Embryonic facial prominence (tissue), 1 donor: ENCODE data around the gene ECI2.

ENCODE experiments used
- DNase-seq: peaks from one replicate; pipeline ENCODE4 v3.0.0-alpha.2; 2016; ENCODE audit errors: extremely low spot score

The ECI2 gene

DNA sequence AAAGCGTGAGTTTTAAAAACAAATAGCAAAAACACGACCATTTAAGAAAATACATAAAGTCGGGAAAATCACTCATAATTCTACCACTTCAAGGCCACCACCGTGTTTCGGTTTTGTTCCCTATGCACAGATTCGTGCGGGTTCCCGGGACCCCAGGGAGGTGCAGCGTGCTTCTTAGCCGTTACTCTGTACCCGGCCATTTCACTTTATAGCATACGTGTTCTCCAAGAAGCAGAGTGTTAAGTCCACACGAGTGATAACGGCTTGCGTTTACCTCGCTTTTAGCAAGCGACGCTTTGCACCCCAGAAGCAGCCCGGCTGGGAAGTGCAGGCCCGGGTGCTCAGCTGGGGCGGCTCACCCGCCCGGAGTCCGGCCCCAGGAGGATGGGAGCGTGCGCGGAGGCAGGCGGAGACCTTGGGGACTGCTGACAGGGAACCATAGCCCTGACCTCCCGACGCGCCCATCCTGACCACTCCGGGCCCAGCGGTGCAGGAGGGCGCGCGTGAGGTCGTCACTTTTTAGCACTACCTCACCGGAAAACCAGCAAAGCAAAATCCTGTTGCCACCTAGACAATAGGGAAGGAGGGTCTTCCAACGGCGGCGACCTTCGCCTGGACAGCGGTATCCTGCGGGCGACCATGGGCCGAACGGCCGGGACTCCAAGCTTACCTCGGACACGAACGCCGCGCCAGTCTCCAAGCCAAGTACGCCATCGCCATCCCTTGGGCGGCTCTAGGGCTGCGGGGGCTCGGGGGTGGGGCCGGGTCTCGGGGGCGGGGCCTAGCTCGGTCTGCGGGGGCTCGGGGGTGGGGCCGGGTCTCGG is at the start of gene ECI2:
ECI2 (minus strand) TSS at position 735 of the 824 bp plus-strand sequence; CDS start at position 720, 15 bp downstream.
- peak; percentile 20 for DNase-seq

DNA sequence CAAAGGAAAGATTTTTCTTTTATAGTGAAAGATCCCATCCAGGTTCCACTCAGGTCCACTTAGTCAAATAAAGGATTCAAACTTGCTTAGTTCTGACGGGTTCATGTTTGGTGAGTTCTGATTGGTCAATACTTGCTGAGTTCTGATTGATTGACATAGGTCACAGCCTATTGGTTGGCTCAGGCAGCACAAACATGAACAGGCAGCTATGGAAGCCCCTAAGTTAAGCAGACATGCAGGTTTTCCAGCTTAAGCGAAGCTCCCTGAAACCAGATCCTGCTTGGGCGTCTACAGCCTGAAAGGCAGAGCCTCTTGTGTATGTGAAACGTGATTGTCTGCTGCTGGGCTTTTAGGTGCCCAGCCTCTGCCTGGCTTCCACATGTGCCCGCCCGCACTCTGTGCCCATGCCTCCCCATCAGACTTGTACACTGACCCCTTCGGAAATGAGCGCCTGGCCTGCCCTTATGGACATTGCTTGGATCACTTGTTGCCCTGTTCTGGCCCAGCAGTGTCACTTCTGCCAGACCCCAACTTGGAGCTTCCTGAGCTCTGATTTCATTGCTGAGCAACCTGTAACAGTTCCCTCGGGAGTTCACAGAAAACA is 45.4 kb upstream of the ECI2 start:
- DNase-seq, result peak; percentile 20

- no peak for DNase-seq
These were observed 44.7 kb upstream of the ECI2 start for GRCh38 chr6:4179960-4180651.

GRCh38 chr6:4178737-4179333 is 43.5 kb upstream of the ECI2 start:
- DNase-seq, result no peak

GRCh38 chr6:4176907-4177306 is 41.5 kb upstream of the ECI2 start:
- DNase-seq, result no peak

DNA sequence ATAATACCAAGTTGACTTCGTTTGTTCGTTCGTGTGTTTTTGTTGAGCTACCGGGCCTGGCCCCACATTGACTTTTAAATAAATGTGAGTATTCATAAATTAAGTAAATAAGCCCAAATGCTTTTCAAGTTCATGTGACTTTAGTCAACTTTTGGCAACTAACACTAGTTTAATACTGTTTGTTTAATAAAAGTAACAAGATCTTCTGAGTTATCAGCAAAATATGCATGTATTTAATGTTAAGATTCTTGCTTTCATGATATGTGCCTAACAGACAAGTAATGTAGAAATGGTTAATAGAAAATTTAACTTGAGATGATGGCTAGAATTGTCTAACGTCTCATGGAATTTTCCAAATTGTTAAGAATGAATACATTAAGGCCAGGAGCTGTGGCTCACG is 38.7 kb upstream of the ECI2 start:
- DNase-seq, result no peak

DNA sequence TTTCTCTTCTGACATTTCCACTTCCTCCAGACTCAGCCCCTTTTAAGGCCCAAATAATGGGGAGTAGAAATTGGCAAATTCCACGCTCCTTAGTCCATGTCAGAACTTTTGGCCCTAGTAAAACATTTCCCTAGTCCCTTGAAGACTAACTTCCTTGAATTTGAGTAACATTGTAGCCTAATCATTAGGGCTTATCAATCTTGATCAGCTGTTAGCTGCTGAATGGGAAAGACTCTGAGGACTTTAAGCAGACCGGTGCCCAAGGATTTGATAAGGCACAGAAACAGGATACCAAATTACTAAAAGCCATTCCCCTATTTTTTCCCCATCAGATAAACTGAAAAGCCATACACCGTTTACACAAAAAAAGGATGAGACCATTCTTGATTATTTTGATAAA is 37.0 kb upstream of the ECI2 start:
- no peak for DNase-seq

- no peak for DNase-seq
These were observed 34.9 kb upstream of the ECI2 start for GRCh38 chr6:4170297-4170696.

DNA sequence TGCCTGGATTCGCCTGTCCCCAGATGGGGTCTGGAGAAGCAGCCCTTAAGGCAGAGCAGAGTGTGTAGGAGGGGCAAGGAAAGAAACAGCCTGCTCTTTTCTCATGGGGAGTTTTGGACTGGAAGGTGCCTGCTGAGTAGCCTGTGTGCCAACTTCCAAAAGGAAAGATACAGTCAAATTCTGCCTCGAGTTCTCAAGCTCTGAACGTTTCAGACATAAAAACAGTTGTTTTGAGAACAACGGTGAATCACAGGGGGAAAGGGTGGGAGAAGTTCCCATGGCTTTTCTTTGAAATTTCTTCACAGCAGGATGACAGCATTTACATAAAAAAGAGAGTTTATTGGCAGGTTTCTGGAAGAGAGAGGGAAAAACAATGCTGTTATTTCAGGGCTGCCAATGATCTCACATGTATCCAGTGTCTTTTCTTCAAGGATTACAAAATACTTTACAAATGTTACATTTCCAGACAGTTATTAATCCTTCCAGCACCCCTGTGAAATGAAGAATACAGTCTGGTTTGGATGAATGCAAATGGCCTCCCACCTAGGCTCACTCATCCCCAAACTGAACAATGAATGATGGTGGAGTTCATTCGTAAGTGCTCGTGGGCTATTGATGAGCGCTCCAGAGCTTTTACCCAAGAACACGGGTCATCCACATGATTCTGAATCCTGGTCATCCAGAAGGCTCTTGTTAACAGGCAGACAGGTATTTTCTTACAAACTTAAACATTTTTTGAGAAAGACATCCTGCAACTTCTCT is 33.8 kb upstream of the ECI2 start:
- no peak for DNase-seq

GRCh38 chr6:4167833-4168232 is 32.5 kb upstream of the ECI2 start:
- DNase-seq, result no peak

DNA sequence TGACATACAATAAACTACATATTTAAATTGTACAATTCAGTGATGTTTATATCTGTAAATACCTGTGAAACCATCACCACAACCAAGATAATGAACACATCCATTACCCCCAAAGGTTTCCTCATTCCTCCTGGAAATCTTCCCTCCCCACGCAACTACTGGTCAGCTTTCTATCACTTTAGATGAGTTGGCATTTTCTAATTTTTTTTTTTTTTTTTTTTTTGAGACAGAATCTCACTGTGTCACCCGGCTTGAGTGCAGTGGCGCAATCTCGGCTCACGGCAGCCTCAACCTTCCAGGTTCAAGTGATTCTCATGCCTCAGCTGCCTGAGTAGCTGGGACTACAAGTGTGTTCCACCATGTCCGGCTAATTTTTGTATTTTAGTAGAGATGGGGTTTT is 31.7 kb upstream of the ECI2 start:
- DNase-seq, result no peak

GRCh38 chr6:4164456-4164855 is 29.1 kb upstream of the ECI2 start:
- no peak for DNase-seq

GRCh38 chr6:4164117-4164442 is 28.7 kb upstream of the ECI2 start:
- DNase-seq, result no peak

DNA sequence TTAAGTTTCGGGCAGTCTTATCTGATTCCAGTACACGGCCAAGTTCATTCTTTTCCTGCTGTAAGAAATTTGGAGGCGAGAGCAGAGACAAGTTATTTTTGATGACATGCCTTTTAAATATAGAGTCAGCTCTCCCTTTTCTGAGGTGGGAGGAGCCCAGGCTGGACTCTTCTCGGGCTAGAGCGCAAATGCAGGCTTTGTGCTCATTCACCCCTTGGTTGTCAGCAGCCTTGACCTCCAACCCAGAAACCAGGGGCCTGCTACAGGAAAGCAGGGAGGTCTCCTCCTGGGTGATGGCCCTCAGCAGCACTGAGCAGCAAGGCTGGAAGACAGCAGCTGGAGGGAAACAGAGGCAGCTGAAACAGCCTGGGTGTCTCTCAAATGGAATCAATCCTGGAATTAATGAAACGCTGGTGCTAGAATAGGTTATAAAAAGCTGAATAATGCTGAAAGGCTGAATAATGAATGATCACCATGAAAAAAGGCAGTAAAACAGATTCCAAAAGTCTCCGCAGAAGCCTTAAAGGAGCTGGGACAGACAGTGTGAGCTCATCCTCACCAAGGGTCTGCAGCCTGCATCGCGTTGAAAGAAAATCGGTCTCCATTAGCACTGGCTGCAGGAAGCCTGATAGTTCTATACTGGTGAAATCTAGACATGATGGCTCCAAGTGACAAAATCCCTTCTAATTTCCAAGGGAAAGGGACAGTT is 28.2 kb upstream of the ECI2 start:
- no peak for DNase-seq

DNA sequence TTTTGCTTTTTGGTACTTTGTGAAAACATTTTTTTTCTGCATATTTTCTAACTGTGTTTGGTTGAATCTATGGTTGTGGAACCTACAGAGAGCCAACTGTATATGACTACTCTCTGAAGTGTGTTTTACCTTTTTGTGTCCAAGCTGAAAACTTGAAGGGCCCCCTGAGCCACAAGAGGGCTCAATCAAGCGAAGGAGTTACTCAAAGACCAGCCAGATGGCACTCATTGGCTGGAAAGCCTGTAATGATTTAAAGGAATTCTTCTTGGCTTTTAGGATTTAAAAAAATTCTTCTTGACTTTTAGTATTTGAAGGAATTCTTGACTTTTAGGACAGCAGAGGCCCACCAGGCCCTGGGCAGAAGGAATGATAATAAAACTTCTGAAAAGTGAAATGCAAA is 27.0 kb upstream of the ECI2 start:
- no peak for DNase-seq

DNA sequence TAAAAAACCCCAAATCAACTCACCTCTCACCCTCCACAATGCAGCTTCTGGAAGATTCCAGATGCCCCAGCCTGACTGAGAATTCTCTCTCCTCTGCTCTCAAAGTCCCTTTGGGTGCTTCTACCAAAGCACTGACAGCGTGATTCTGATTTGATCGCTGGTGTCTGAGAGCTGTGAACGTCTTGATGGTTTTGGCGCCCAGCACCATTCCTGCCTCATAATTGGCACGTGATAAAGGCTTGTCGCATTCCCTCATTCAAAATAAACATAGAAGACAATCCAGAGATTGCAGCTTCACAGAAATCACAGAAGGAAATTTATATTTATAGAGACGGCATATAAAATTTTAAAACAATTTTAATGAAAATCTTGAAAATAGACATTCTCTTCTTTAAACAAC is 24.1 kb upstream of the ECI2 start:
- no peak for DNase-seq

GRCh38 chr6:4157506-4157905 is 22.1 kb upstream of the ECI2 start:
- DNase-seq, result no peak

DNA sequence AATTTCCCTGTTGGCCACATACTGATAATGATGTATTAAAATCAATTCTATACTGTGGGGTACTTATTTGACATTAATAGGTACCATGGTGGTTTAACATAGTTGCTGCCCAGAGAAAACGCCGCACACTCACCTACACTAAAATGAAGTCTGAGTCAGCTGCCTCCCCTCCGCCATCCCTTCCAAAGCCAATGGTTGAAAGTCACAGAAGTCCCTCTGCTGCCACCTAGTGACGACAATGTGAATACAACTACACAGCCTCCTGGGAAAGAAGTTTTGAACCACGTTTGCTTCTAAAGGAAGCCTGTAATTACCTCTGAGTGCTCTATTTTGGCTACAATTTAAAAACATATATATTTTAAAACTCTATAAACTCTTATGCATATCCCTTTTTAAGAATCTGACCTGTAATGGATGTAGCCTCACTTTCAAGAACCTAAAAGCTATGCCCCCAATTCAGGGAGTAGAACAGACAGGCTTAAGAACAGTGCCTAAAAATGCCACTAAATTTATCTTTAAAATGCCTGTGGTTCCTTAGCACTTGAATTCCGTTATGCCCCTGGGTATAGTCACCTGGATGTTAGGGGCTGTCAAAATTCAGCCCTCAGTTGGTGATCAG is 20.6 kb upstream of the ECI2 start:
- peak; percentile 73 for DNase-seq

DNA sequence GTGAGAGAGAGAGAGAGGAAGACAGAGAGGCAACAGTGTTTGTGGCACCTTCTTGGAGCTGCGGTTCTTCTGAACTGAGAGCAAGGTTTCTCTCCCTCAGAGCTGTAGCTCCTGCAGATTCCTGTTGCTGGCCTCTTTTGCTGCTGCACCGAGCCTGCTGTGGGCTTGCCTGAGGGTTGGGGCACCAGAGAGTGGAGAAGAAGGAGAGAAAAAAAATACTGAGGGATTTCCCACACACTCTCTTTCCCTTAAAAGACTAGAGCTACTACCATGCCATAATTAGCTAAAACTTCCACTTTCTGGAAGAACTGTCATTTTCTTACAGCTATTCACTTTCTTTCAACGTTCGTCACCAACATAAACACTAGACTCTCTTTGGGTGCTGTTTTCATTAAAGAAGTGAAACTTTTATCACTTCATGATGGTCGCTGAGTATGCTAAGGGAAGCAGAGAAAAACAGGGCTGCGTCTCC is 18.2 kb upstream of the ECI2 start:
- no peak for DNase-seq

DNA sequence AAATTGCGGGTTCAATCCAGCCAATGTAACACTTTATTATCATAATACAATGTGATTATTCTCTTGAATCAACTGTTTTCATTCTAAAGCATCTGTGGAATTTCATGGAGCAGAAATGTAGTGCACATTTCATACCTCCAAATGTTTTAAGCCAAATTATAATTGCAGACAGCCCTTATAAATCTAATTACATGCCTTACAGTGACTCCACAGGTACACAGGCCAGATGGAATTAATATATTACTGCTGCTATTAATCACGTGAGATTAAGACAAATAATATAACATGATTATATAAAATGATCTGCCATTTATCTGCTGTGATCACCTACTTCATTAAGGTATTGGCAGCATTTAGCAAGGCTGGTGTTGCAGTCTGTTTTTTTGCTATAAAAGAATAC is 9.7 kb upstream of the ECI2 start:
- no peak for DNase-seq

GRCh38 chr6:4139272-4139671 is 3.9 kb upstream of the ECI2 start:
- no peak for DNase-seq
